Gastroesophageal sphincter (tissue), 3 donors: ENCODE results near the gene ANK3.

Experiments
- CTCF ChIP-seq, 4 experiments: fragments of 200-600 bp in 2 of 4; fragments of 450-650 bp in 2 of 4; sonication (generic) in 1 of 4; IDR thresholded peaks; one replicate each; pipeline ENCODE4 v1.5.1; 2017 to 2019; ENCODE audit warnings: antibody characterized with exemption in 4 of 4, mild to moderate bottlenecking in 2 of 4, moderate library complexity in 2 of 4
- EP300 ChIP-seq: sonication (generic); formaldehyde crosslinking; IDR thresholded peaks from one replicate; pipeline ENCODE4 v1.6.1; 2017; ENCODE audit warnings: antibody characterized with exemption, mild to moderate bottlenecking
- POLR2A ChIP-seq, 2 donors: fragments of 450-650 bp; IDR thresholded peaks; one replicate each; pipeline ENCODE4 v1.6.1; 2017; ENCODE audit warnings: antibody characterized with exemption in 2 of 2, mild to moderate bottlenecking in 2 of 2, moderate library complexity in 1 of 2
- POLR2AphosphoS5 ChIP-seq: sonication (generic); formaldehyde crosslinking; IDR thresholded peaks from one replicate; pipeline ENCODE4 v1.6.1; 2017; ENCODE audit warnings: antibody characterized with exemption

- no peak for TF ChIP-seq CTCF (IDR thresholded peaks at IDR 0.05)
- no peak for TF ChIP-seq POLR2A (IDR thresholded peaks at IDR 0.05)
- TF ChIP-seq POLR2AphosphoS5, result no peak
- TF ChIP-seq EP300, result no peak
These were observed 263.8 kb downstream of the ANK3 start for GRCh38 chr10:60125895-60126294.
